ENCODE measurements around the gene KCNK17.
"Not testable (repeated sequence)": the region's sequence is repeated elsewhere in the genome, so short reads cannot be mapped to it uniquely, and the experiment has no call there.

Gene KCNK17

DNA sequence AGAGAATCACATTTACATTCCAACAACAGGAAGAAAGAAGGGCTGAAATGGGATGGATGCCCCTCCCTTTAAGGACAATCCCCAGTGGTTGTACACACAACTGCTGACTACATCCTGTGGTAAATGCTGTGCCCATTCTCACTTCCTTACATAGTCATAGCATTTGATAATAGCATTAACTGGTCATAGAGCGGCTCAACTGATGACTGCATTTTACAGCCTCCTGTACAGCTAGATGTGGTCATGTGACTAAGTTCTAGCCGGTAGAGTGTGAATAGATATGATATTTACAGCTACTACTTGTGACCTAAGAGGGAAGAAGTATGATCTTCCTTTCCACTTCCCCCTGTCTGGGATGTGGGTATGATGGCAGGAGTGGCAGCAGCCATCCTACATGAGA is 24.7 kb downstream of the KCNK17 start:
- H3K9ac ChIP-seq (ENCODE audit: low read depth in 1 of 2, low read length in 2 of 2) = no peak overlapping the region
- H3K36me3 ChIP-seq (ENCODE audit: control insufficient read depth in 2 of 2, insufficient read depth in 2 of 2, low read length in 2 of 2) = no peaks in the 10 kb centered on the region
- no peaks in the 10 kb centered on the region for H3K4me1 ChIP-seq (ENCODE audit: control insufficient read depth in 2 of 2, insufficient read depth in 2 of 2, low read length in 2 of 2)
- no peak overlapping the region for H3K4me3 ChIP-seq (ENCODE audit: low read length in 2 of 2)
- no peaks in the 10 kb centered on the region for H3K9me3 ChIP-seq (ENCODE audit: control insufficient read depth in 2 of 2, low read length in 2 of 2)
- peak overlapping the region in 1 of 2 donors; percentile 64 for H3K27ac ChIP-seq (ENCODE audit: low read depth in 2 of 2, low read length in 2 of 2)
- peaks cover 0 to 2% of the 10 kb centered on the region in 2 donors for H3K27me3 ChIP-seq (ENCODE audit: control insufficient read depth in 2 of 2, insufficient read depth in 2 of 2, low read length in 2 of 2)

DNA sequence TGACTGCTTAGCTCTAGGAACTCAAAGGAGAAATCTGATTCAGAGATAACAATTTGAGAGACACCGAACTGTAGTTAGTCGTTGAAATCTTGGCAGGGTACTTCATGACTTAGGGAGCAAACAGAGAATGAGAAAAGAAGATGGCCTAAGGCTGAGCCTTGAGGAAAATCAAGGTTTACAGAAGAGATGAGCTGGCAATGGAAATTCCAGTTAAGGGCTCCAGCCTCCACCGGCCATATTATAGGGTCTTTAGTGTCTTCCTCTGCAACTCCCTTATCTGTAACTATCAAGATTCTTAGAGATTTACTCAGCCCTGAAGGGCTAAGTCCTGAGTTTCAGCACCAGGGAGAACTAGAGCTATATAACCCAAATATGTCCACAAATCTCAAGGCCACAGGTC is 26.6 kb downstream of the KCNK17 start:
- no peak overlapping the region for H3K9ac ChIP-seq (ENCODE audit: low read depth in 1 of 2, low read length in 2 of 2)
- H3K27me3 ChIP-seq (ENCODE audit: control insufficient read depth in 2 of 2, insufficient read depth in 2 of 2, low read length in 2 of 2) = no peaks in the 10 kb centered on the region
- H3K4me1 ChIP-seq (ENCODE audit: control insufficient read depth in 2 of 2, insufficient read depth in 2 of 2, low read length in 2 of 2) = no peaks in the 10 kb centered on the region
- no peak overlapping the region for H3K27ac ChIP-seq (ENCODE audit: low read depth in 2 of 2, low read length in 2 of 2)
- no peak overlapping the region for H3K4me3 ChIP-seq (ENCODE audit: low read length in 2 of 2)
- H3K36me3 ChIP-seq (ENCODE audit: control insufficient read depth in 2 of 2, insufficient read depth in 2 of 2, low read length in 2 of 2) = no peaks in the 10 kb centered on the region
- no peaks in the 10 kb centered on the region for H3K9me3 ChIP-seq (ENCODE audit: control insufficient read depth in 2 of 2, low read length in 2 of 2)

- H3K9me3 ChIP-seq (ENCODE audit: control insufficient read depth in 2 of 2, low read length in 2 of 2); H3K36me3 ChIP-seq (ENCODE audit: control insufficient read depth in 2 of 2, insufficient read depth in 2 of 2, low read length in 2 of 2); H3K4me3 ChIP-seq (ENCODE audit: low read length in 2 of 2); H3K27me3 ChIP-seq (ENCODE audit: control insufficient read depth in 2 of 2, insufficient read depth in 2 of 2, low read length in 2 of 2); H3K9ac ChIP-seq (ENCODE audit: low read depth in 1 of 2, low read length in 2 of 2); H3K27ac ChIP-seq (ENCODE audit: low read depth in 2 of 2, low read length in 2 of 2); H3K4me1 ChIP-seq (ENCODE audit: control insufficient read depth in 2 of 2, insufficient read depth in 2 of 2, low read length in 2 of 2): not testable (repeated sequence)
Measured at GRCh38 chr6:39286596-39286995, 27.6 kb downstream of the KCNK17 start.

GRCh38 chr6:39282774-39283173 is 31.4 kb downstream of the KCNK17 start:
- Histone ChIP-seq H3K4me1 (ENCODE audit: control insufficient read depth in 2 of 2, insufficient read depth in 2 of 2, low read length in 2 of 2) (peaks cover 28 to 40% of the 10 kb centered on the region in 2 donors), H3K9me3 (ENCODE audit: control insufficient read depth in 2 of 2, low read length in 2 of 2) (no peaks in the 10 kb centered on the region), H3K36me3 (ENCODE audit: control insufficient read depth in 2 of 2, insufficient read depth in 2 of 2, low read length in 2 of 2) (no peaks in the 10 kb centered on the region), H3K9ac (ENCODE audit: low read depth in 1 of 2, low read length in 2 of 2) (no peak overlapping the region), H3K4me3 (ENCODE audit: low read length in 2 of 2) (no peak overlapping the region), H3K27ac (ENCODE audit: low read depth in 2 of 2, low read length in 2 of 2) (no peak overlapping the region), H3K27me3 (ENCODE audit: control insufficient read depth in 2 of 2, insufficient read depth in 2 of 2, low read length in 2 of 2) (no peaks in the 10 kb centered on the region)

- peak overlapping the region; percentile 17 to 31 for H3K4me3 ChIP-seq (ENCODE audit: low read length in 2 of 2)
- H3K36me3 ChIP-seq (ENCODE audit: control insufficient read depth in 2 of 2, insufficient read depth in 2 of 2, low read length in 2 of 2) = no peaks in the 10 kb centered on the region
- H3K4me1 ChIP-seq (ENCODE audit: control insufficient read depth in 2 of 2, insufficient read depth in 2 of 2, low read length in 2 of 2) = peaks cover 28 to 49% of the 10 kb centered on the region in 2 donors
- H3K9me3 ChIP-seq (ENCODE audit: control insufficient read depth in 2 of 2, low read length in 2 of 2) = no peaks in the 10 kb centered on the region
- peak overlapping the region in 1 of 2 donors; percentile 44 for H3K9ac ChIP-seq (ENCODE audit: low read depth in 1 of 2, low read length in 2 of 2)
- H3K27me3 ChIP-seq (ENCODE audit: control insufficient read depth in 2 of 2, insufficient read depth in 2 of 2, low read length in 2 of 2) = no peaks in the 10 kb centered on the region
- peak overlapping the region; percentile 94 to 99 for H3K27ac ChIP-seq (ENCODE audit: low read depth in 2 of 2, low read length in 2 of 2)
Measured at GRCh38 chr6:39281312-39281980, 32.8 kb downstream of the KCNK17 start.

DNA sequence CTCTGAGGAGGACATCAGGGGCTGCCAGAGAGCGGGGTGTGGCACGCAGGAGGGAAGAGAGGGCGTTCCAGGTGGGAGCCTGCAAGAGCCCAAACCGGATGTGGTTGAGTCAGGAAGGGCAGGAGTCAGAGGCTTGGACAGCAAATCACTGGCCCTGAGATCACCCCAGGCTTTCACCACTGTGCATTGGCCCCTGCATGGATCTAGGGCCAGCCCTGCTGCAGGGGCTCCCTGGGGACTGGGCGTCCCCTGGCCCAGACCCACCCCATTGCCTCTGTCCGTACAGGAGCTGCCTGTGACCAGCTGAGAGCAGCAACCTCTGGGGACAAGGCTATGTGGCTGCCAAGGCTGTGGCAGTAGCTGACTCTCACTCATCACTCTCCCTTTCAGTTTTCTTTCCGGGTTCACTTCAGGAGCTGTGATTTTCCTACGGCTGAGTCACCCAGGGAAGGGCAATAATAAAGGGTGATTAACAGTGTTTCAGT is 33.9 kb downstream of the KCNK17 start:
- no peaks in the 10 kb centered on the region for H3K36me3 ChIP-seq (ENCODE audit: control insufficient read depth in 2 of 2, insufficient read depth in 2 of 2, low read length in 2 of 2)
- peaks cover 28 to 60% of the 10 kb centered on the region in 2 donors for H3K4me1 ChIP-seq (ENCODE audit: control insufficient read depth in 2 of 2, insufficient read depth in 2 of 2, low read length in 2 of 2)
- peak overlapping the region; percentile 60 to 71 for H3K9ac ChIP-seq (ENCODE audit: low read depth in 1 of 2, low read length in 2 of 2)
- peak overlapping the region; percentile 9 to 43 for H3K4me3 ChIP-seq (ENCODE audit: low read length in 2 of 2)
- H3K27me3 ChIP-seq (ENCODE audit: control insufficient read depth in 2 of 2, insufficient read depth in 2 of 2, low read length in 2 of 2) = no peaks in the 10 kb centered on the region
- peak overlapping the region; percentile 94 to 99 for H3K27ac ChIP-seq (ENCODE audit: low read depth in 2 of 2, low read length in 2 of 2)
- no peaks in the 10 kb centered on the region for H3K9me3 ChIP-seq (ENCODE audit: control insufficient read depth in 2 of 2, low read length in 2 of 2)

- Histone ChIP-seq H3K27ac (ENCODE audit: low read depth in 2 of 2, low read length in 2 of 2) (peak overlapping the region; percentile 94 to 99), H3K36me3 (ENCODE audit: control insufficient read depth in 2 of 2, insufficient read depth in 2 of 2, low read length in 2 of 2) (no peaks in the 10 kb centered on the region), H3K9me3 (ENCODE audit: control insufficient read depth in 2 of 2, low read length in 2 of 2) (no peaks in the 10 kb centered on the region), H3K4me3 (ENCODE audit: low read length in 2 of 2) (peak overlapping the region in 1 of 2 donors; percentile 18), H3K9ac (ENCODE audit: low read depth in 1 of 2, low read length in 2 of 2) (peak overlapping the region in 1 of 2 donors; percentile 71), H3K27me3 (ENCODE audit: control insufficient read depth in 2 of 2, insufficient read depth in 2 of 2, low read length in 2 of 2) (no peaks in the 10 kb centered on the region), H3K4me1 (ENCODE audit: control insufficient read depth in 2 of 2, insufficient read depth in 2 of 2, low read length in 2 of 2) (peaks cover 28 to 60% of the 10 kb centered on the region in 2 donors)
Measured at GRCh38 chr6:39279539-39279938, 34.7 kb downstream of the KCNK17 start.

DNA sequence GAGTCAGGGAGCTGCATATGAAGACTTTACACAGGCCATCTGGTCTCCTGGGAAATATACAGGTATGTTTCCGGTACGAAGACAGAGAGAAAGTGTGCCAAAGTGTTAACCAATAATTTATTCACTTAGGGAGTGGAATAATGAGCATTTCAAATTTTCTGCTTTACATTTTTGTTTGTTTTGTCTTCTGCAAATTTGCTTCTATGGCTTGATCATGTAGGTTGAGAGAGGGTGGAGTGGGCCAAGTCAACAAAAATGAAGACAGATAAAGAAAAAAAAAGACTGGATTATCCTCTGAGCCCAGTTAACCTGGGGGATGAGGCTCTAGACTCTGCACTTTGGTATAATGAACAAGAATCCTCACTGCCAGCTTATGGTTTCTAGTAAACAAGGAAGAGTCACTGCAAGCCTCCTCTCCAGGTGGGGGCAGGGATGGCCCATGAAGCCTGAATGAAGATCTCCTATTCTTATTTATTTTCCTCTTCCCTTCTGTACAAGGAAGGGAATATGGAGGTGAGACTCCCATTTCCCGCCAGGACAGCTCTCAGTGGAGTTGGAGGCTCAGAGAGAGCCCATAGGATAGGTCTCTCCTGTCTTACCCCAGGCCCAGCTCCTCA is 37.7 kb downstream of the KCNK17 start:
- H3K36me3 ChIP-seq (ENCODE audit: control insufficient read depth in 2 of 2, insufficient read depth in 2 of 2, low read length in 2 of 2) = no peaks in the 10 kb centered on the region
- H3K27me3 ChIP-seq (ENCODE audit: control insufficient read depth in 2 of 2, insufficient read depth in 2 of 2, low read length in 2 of 2) = no peaks in the 10 kb centered on the region
- H3K9ac ChIP-seq (ENCODE audit: low read depth in 1 of 2, low read length in 2 of 2) = peak overlapping the region in 1 of 2 donors; percentile 42
- no peaks in the 10 kb centered on the region for H3K9me3 ChIP-seq (ENCODE audit: control insufficient read depth in 2 of 2, low read length in 2 of 2)
- no peak overlapping the region for H3K4me3 ChIP-seq (ENCODE audit: low read length in 2 of 2)
- H3K4me1 ChIP-seq (ENCODE audit: control insufficient read depth in 2 of 2, insufficient read depth in 2 of 2, low read length in 2 of 2) = peaks cover 23 to 53% of the 10 kb centered on the region in 2 donors
- H3K27ac ChIP-seq (ENCODE audit: low read depth in 2 of 2, low read length in 2 of 2) = peak overlapping the region; percentile 68 to 75

DNA sequence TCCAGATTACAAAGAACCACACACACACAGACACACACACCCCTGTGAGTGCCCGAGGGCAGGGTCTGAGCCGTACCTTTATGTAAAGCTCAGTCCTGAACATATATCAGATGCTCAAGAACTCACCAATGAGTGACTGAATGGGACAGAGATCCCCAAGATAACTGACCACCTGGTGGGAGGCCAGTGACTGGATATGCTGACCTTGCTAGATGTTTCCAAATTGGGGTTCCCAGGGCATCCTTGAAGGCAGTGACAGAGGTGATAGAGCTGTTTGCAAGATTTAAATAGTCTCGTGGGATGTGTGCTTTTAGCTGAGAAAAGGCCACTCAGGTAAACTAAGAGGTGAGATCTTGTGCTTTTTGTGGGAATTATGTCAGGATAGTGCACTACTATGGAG is 39.3 kb downstream of the KCNK17 start:
- Histone ChIP-seq H3K9me3 (ENCODE audit: control insufficient read depth in 2 of 2, low read length in 2 of 2) (no peaks in the 10 kb centered on the region), H3K4me1 (ENCODE audit: control insufficient read depth in 2 of 2, insufficient read depth in 2 of 2, low read length in 2 of 2) (peaks cover 13 to 37% of the 10 kb centered on the region in 2 donors), H3K27ac (ENCODE audit: low read depth in 2 of 2, low read length in 2 of 2) (no peak overlapping the region), H3K9ac (ENCODE audit: low read depth in 1 of 2, low read length in 2 of 2) (no peak overlapping the region), H3K4me3 (ENCODE audit: low read length in 2 of 2) (no peak overlapping the region), H3K27me3 (ENCODE audit: control insufficient read depth in 2 of 2, insufficient read depth in 2 of 2, low read length in 2 of 2) (no peaks in the 10 kb centered on the region), H3K36me3 (ENCODE audit: control insufficient read depth in 2 of 2, insufficient read depth in 2 of 2, low read length in 2 of 2) (no peaks in the 10 kb centered on the region)

DNA sequence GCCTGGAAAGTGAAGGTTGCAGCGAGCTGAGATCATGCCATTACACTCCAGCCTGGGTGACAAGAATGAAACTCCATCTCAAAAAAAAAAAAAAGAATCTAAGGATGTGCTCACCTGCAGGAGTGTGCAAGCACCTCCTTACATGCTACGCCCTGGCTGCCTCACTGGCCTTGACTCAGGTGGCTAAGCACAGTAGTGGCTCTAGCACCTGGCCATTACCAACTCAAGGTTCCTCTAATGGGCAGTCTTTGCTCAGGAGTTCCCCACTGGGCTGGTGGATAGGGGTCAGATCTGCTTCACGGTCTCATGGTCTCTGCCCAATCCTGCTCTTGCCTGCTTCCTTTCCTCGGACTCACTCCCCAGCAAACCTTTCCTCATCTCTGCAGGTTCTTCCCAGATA is 39.7 kb downstream of the KCNK17 start:
- Histone ChIP-seq H3K4me3 (ENCODE audit: low read length in 2 of 2) (no peak overlapping the region), H3K27me3 (ENCODE audit: control insufficient read depth in 2 of 2, insufficient read depth in 2 of 2, low read length in 2 of 2) (no peaks in the 10 kb centered on the region), H3K9me3 (ENCODE audit: control insufficient read depth in 2 of 2, low read length in 2 of 2) (no peaks in the 10 kb centered on the region), H3K27ac (ENCODE audit: low read depth in 2 of 2, low read length in 2 of 2) (no peak overlapping the region), H3K4me1 (ENCODE audit: control insufficient read depth in 2 of 2, insufficient read depth in 2 of 2, low read length in 2 of 2) (peaks cover 10 to 32% of the 10 kb centered on the region in 2 donors), H3K36me3 (ENCODE audit: control insufficient read depth in 2 of 2, insufficient read depth in 2 of 2, low read length in 2 of 2) (no peaks in the 10 kb centered on the region), H3K9ac (ENCODE audit: low read depth in 1 of 2, low read length in 2 of 2) (no peak overlapping the region)

All from mucosa of rectum (tissue), 2 donors.